ENCODE results near the gene PLD5. TPM values are rescaled to one million over a fixed set of nuclear protein-coding genes. Genes with fewer than 3 reads are reported as not detected.

Gene PLD5
- total RNA-seq, 1 experiment from 2014 or later = not detected

GRCh38 chr1:242196914-242197313, 327.6 kb downstream of the PLD5 start:
- intact Hi-C loops (cut with micrococcal nuclease; ENCODE audit: unreplicated experiment) (no loop called here), in situ Hi-C loops (cut with HindIII; ENCODE audit: low pct_unique_long_range_greater_than_20kb, low sequenced_read_pairs) (no loop called here)
- Histone ChIP-seq H3K27ac (ENCODE audit: low read length) (no peak overlapping the region), H3K27me3 (ENCODE audit: control insufficient read depth, insufficient read depth, low read length) (no peaks in the 10 kb centered on the region), H3K4me3 (ENCODE audit: low read depth in 2 of 2, low read length in 2 of 2) (no peak overlapping the region), H3K36me3 (ENCODE audit: control insufficient read depth, insufficient read depth, low read length) (no peaks in the 10 kb centered on the region), H3K9me3 (ENCODE audit: control insufficient read depth, insufficient read depth, low read depth, low read length) (no peaks in the 10 kb centered on the region), H3K4me1 (ENCODE audit: control insufficient read depth, insufficient read depth, low read length) (no peaks in the 10 kb centered on the region)
- no peak for ATAC-seq
- TF ChIP-seq CTCF (IDR thresholded peaks at IDR 0.05) (no peak), POLR2AphosphoS5 (IDR thresholded peaks at IDR 0.05; ENCODE audit: low read depth, low read length) (no peak), REST (IDR thresholded peaks at IDR 0.05; ENCODE audit: insufficient read depth in 1 of 2, low read depth in 2 of 2, low read length in 1 of 2) (no peak), SIN3A (IDR thresholded peaks at IDR 0.05; ENCODE audit: borderline replicate concordance, insufficient read depth, low read depth, low read length) (no peak), TCF7L2 (IDR thresholded peaks at IDR 0.05; ENCODE audit: low read depth, low read length) (no peak)
- POLR2A ChIA-PET = no interaction called here
- no peak for DNase-seq (ENCODE audit: low read depth, low spot score)
- no TSS peak for BruUV-seq (replicated peaks)
- CTCF ChIA-PET = no interaction called here

- H3K9me3 ChIP-seq (ENCODE audit: control insufficient read depth, insufficient read depth, low read depth, low read length) = no peaks in the 10 kb centered on the region
- CTCF ChIA-PET = no interaction called here
- H3K4me1 ChIP-seq (ENCODE audit: control insufficient read depth, insufficient read depth, low read length) = no peaks in the 10 kb centered on the region
- H3K36me3 ChIP-seq (ENCODE audit: control insufficient read depth, insufficient read depth, low read length) = no peaks in the 10 kb centered on the region
- H3K4me3 ChIP-seq (ENCODE audit: low read depth in 2 of 2, low read length in 2 of 2) = no peak overlapping the region
- DNase-seq (ENCODE audit: low read depth, low spot score) (no peak), ATAC-seq (no peak)
- no peaks in the 10 kb centered on the region for H3K27me3 ChIP-seq (ENCODE audit: control insufficient read depth, insufficient read depth, low read length)
- no peak for TF ChIP-seq SIN3A (IDR thresholded peaks at IDR 0.05; ENCODE audit: borderline replicate concordance, insufficient read depth, low read depth, low read length)
- no peak for TF ChIP-seq POLR2AphosphoS5 (IDR thresholded peaks at IDR 0.05; ENCODE audit: low read depth, low read length)
- TF ChIP-seq CTCF (IDR thresholded peaks at IDR 0.05) = no peak
- TF ChIP-seq REST (IDR thresholded peaks at IDR 0.05; ENCODE audit: insufficient read depth in 1 of 2, low read depth in 2 of 2, low read length in 1 of 2) = no peak
- TF ChIP-seq TCF7L2 (IDR thresholded peaks at IDR 0.05; ENCODE audit: low read depth, low read length) = no peak
- in situ Hi-C loops (cut with HindIII; ENCODE audit: low pct_unique_long_range_greater_than_20kb, low sequenced_read_pairs) (no loop called here), intact Hi-C loops (cut with micrococcal nuclease; ENCODE audit: unreplicated experiment) (no loop called here)
- POLR2A ChIA-PET = no interaction called here
- no TSS peak for BruUV-seq (replicated peaks)
- no peak overlapping the region for H3K27ac ChIP-seq (ENCODE audit: low read length)
Measured at GRCh38 chr1:242196101-242196500, 328.4 kb downstream of the PLD5 start.

Data from Panc1 (cell line).